GM12878 (cell line): ENCODE data around the gene RRP1B. TPM values are rescaled to one million over a fixed set of nuclear protein-coding genes. Genes with fewer than 3 reads are reported as not detected.

Experiments used
- CHD2 ChIP-seq: IDR thresholded peaks from 2 replicates; pipeline ENCODE4 v1.6.1; 2011; ENCODE audit warnings: low read depth, low read length, improper control_type of control experiment, borderline replicate concordance
- ETV6 ChIP-seq, 2 experiments: fragments of 450-650 bp in 1 of 2; IDR thresholded peaks in 1 of 2; conservative IDR thresholded peaks in 1 of 2; 2 replicates each; pipeline ENCODE4 v1.6.1; 2014; ENCODE audit warnings: antibody characterized with exemption in 1 of 2, borderline replicate concordance in 1 of 2, low read depth in 1 of 2, mild to moderate bottlenecking in 1 of 2, moderate library complexity in 1 of 2
- KDM1A ChIP-seq: fragments of 200-600 bp; sonication (generic); IDR thresholded peaks from 2 replicates; pipeline ENCODE4 v1.6.1; 2016; ENCODE audit warnings: borderline replicate concordance
- LARP7 ChIP-seq: fragments of 450-650 bp; IDR thresholded peaks from 2 replicates; pipeline ENCODE4 v1.6.1; 2017; ENCODE audit warnings: mild to moderate bottlenecking
- MEF2A ChIP-seq: IDR thresholded peaks from 2 replicates; pipeline ENCODE4 v1.6.1; 2011; ENCODE audit warnings: low read depth, mild to moderate bottlenecking, low read length, moderate library complexity; ENCODE audit not compliant: insufficient read depth
- MTA2 ChIP-seq: fragments of 450-650 bp; IDR thresholded peaks from 2 replicates; pipeline ENCODE4 v1.6.1; 2016; ENCODE audit warnings: low read depth, mild to moderate bottlenecking, moderate library complexity
- RAD21 ChIP-seq: IDR thresholded peaks from 2 replicates; pipeline ENCODE4 v1.6.1; 2011; ENCODE audit warnings: mild to moderate bottlenecking, low read depth, low read length, moderate library complexity; ENCODE audit not compliant: insufficient read depth
- RBBP5 ChIP-seq: fragments of 200-600 bp; sonication (generic); conservative IDR thresholded peaks from 2 replicates; pipeline ENCODE4 v1.6.1; 2016
- RELA ChIP-seq: fragments of 450-650 bp; IDR thresholded peaks from 2 replicates; pipeline ENCODE4 v1.8.0; 2014; ENCODE audit warnings: borderline replicate concordance; ENCODE audit not compliant: partially characterized antibody
- SIX5 ChIP-seq: IDR thresholded peaks from 2 replicates; pipeline ENCODE4 v1.6.1; 2011; ENCODE audit warnings: mild to moderate bottlenecking, low read depth, low read length, moderate library complexity; ENCODE audit not compliant: severe bottlenecking
- SRF ChIP-seq, 2 experiments: IDR thresholded peaks; 2 replicates each; pipeline ENCODE4 v1.6.1; 2011; ENCODE audit warnings: low read depth in 2 of 2, low read length in 2 of 2, mild to moderate bottlenecking in 1 of 2, moderate library complexity in 1 of 2
- USF2 ChIP-seq: IDR thresholded peaks from 2 replicates; pipeline ENCODE4 v1.6.1; 2011; ENCODE audit warnings: low read depth, low read length, improper control_type of control experiment, borderline replicate concordance
- ZBTB4 ChIP-seq: fragments of 450-650 bp; formaldehyde crosslinking; IDR thresholded peaks from 2 replicates; pipeline ENCODE4 v1.4.0; 2022; ENCODE audit warnings: mild to moderate bottlenecking, moderate library complexity
- ZNF687 ChIP-seq: fragments of 450-650 bp; IDR thresholded peaks from 2 replicates; pipeline ENCODE4 v1.6.1; 2017; ENCODE audit warnings: mild to moderate bottlenecking, moderate library complexity
- polyA plus RNA-seq, 11 experiments: library from polyadenylated mRNA; depleted of rRNA in 4 of 11; unstranded in 6 of 11; stranded (reverse) in 5 of 11; fragments of >200 nt; fragmentation: Nextera tagmentation in 4 of 11; fragmentation: Illumina TruSeq in 1 of 11; extraction: Ambion mirVana in 4 of 11; extraction: Trizol in 1 of 11; gene quantifications; 1 replicate in 1 of 11; 2 replicates in 10 of 11; pipeline versions ENCODE4 v1.2.1 to v1.2.3, GENCODE V29; 2011 to 2016; ENCODE audit warnings: inconsistent platforms in 2 of 11, missing spikeins in 2 of 11, low read depth in 1 of 11
- total RNA-seq, 4 experiments: library from RNA; depleted of rRNA in 3 of 4; stranded (reverse); fragments of >200 nt in 3 of 4; fragmentation: Illumina TruSeq in 1 of 4; extraction: Trizol in 1 of 4; gene quantifications; 2 replicates each; pipeline versions ENCODE4 v1.2.1 to v1.2.3, GENCODE V29; 2013 to 2021
- TF ChIP-seq, protein P1 (sequence below): fragments of 450-650 bp; IDR thresholded peaks from 2 replicates; pipeline ENCODE4 v1.6.1; 2017; ENCODE audit warnings: borderline replicate concordance
- TF ChIP-seq, protein P2 (sequence below): fragments of 150-350 bp; IDR thresholded peaks from 2 replicates; pipeline ENCODE4 v1.6.1; 2014; ENCODE audit warnings: mild to moderate bottlenecking, low read depth, low read length

The RRP1B gene
- total and polyA plus RNA-seq, 10 of the 15 experiments (the other 5 are each of a cell fraction or from before 2014, with no cell fraction given): 8.1 to 57.4 (median 38.1) TPM

DNA sequence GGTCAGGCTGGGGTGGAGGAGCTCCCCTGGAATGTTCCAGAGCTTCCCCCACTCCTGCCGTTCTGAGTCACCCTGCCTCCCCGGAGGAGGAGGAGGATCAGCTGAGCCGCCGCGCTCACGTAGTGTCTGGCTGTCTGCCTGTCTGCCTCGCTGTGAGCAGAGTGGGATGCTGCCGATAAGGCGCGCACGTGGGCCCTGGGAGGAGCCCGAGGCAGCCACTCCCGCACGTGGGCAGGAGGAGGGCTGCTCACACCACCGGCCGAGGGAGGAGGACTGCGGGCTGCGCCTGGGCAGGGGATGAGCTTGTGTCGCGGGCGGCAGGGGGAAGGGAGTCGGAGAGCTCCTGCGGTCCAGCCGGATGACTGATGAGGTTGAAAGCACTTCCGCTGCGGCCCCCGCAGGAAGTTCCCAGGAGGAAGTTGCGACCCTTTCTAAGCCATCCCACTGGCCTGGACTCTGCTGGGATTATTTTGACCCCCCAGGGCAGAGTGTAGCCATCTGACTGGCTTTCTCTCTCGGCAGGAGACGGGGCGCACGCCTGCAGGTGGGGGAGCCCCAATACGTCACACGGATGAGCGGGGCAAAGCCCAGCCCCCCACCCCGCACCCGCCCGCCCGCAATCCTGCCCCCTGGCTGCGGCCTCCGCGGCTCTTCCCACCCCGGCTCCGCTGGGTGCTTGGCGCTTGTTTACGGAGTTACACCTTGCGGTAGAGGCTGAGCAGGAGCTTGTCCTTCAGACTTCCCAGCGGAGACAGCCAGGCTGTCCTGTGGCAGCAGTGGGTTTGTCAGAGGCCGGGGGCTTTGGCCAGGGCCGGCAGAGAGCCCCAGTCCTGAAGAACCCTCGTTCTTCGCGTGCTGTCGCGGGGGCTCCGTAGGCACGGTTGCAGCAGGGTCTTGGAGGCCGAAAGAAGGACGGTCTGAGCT is 69.4 kb downstream of the RRP1B start (continued):
- TF ChIP-seq ZNF687 (peak; percentile 89), SIX5 (no peak), RAD21 (no peak), USF2 (peak; percentile 66), SRF (IDR thresholded peaks at IDR 0.05; ENCODE audit: low read depth in 2 of 2, low read length in 2 of 2) (peak in 1 of 2 experiments; percentile 46; a peak in 1 of 4 replicates), CHD2 (peak; percentile 78), RELA (peak; percentile 80), RBBP5 (no peak), ZBTB4 (no peak), MTA2 (peak; percentile 52; the same call in 1 of the 2 replicates), LARP7 (peak; percentile 88; the same call in 1 of the 2 replicates), KDM1A (no peak), MEF2A (no peak), ETV6 (conservative IDR thresholded peaks at IDR 0.05 in 1 of 2, IDR thresholded peaks at IDR 0.05 in 1 of 2; ENCODE audit: borderline replicate concordance in 1 of 2, low read depth in 1 of 2) (peak in 1 of 2 experiments; percentile 89; a peak in 2 of 4 replicates)
- TF ChIP-seq, protein P1, sequence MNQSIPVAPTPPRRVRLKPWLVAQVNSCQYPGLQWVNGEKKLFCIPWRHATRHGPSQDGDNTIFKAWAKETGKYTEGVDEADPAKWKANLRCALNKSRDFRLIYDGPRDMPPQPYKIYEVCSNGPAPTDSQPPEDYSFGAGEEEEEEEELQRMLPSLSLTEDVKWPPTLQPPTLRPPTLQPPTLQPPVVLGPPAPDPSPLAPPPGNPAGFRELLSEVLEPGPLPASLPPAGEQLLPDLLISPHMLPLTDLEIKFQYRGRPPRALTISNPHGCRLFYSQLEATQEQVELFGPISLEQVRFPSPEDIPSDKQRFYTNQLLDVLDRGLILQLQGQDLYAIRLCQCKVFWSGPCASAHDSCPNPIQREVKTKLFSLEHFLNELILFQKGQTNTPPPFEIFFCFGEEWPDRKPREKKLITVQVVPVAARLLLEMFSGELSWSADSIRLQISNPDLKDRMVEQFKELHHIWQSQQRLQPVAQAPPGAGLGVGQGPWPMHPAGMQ: no peak
- TF ChIP-seq, protein P2, sequence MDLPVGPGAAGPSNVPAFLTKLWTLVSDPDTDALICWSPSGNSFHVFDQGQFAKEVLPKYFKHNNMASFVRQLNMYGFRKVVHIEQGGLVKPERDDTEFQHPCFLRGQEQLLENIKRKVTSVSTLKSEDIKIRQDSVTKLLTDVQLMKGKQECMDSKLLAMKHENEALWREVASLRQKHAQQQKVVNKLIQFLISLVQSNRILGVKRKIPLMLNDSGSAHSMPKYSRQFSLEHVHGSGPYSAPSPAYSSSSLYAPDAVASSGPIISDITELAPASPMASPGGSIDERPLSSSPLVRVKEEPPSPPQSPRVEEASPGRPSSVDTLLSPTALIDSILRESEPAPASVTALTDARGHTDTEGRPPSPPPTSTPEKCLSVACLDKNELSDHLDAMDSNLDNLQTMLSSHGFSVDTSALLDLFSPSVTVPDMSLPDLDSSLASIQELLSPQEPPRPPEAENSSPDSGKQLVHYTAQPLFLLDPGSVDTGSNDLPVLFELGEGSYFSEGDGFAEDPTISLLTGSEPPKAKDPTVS: peak; percentile 96
